HepG2 (cell line): ENCODE results near the gene SLC16A5. TPM values are rescaled to one million over a fixed set of nuclear protein-coding genes. Genes with fewer than 3 reads are reported as not detected.

Experiments
- ATAC-seq: fragments of 200-7000 bp; cut with Tn5 transposase; 3 replicates; pipeline ENCODE4 v1.9.1; 2020; ENCODE audit warnings: mild to moderate bottlenecking, moderate library complexity
- BruUV-seq: library from RNA; stranded (reverse); fragments of 400-500 nt; replicated peaks from 2 replicates; lab custom pipeline; 2021; lab: Mats Ljungman, UMichigan
- CTCF ChIA-PET: fragments of 300-600 bp; formaldehyde crosslinking; extraction: SDS; loops from one replicate; lab custom pipeline; 2021; ENCODE audit warnings: low total read pairs, inconsistent platforms, low intra/inter-chr PET ratio; lab: Yijun Ruan, JAX
- POLR2A ChIA-PET: fragments of 350-600 bp; sonication (Branson Sonifier 250); formaldehyde crosslinking; loops from one replicate; lab custom pipeline; 2020; ENCODE audit warnings: antibody characterized with exemption, inconsistent platforms; lab: Yijun Ruan, JAX
- DNase-seq: peaks from one replicate; pipeline ENCODE4 v3.0.0-alpha.2; 2015; ENCODE audit warnings: low spot score
- FAIRE-seq: peaks from 3 replicates; lab custom pipeline; 2011; peaks lifted over from hg19 to GRCh38; lab: Jason Lieb, UNC
- H2AFZ ChIP-seq: one replicate; pipeline ENCODE4 v1.6.1; 2011; ENCODE audit warnings: low read length, inconsistent platforms
- H3K27ac ChIP-seq: fragments of 300-600 bp; 3 replicates; pipeline ENCODE4 v1.8.0; 2011; ENCODE audit warnings: mixed run types, mild to moderate bottlenecking, mixed read lengths, low read length, inconsistent platforms; ENCODE audit not compliant: insufficient read depth; ENCODE audit errors: extremely low read length
- H3K27me3 ChIP-seq, 2 experiments: fragments of 200-600 bp in 1 of 2; 2 replicates in 1 of 2; 3 replicates in 1 of 2; pipeline versions ENCODE4 v1.6.0 to v1.8.0; 2011; ENCODE audit warnings: low read length in 2 of 2, mild to moderate bottlenecking in 2 of 2, moderate library complexity in 2 of 2, inconsistent platforms in 1 of 2; ENCODE audit not compliant: insufficient read depth in 2 of 2, control insufficient read depth in 1 of 2
- H3K36me3 ChIP-seq, 2 experiments: fragments of 200-600 bp in 1 of 2; replicated peaks in 1 of 2; 2 replicates in 1 of 2; 3 replicates in 1 of 2; pipeline versions ENCODE4 v1.5.1 to v1.8.0; 2011; ENCODE audit warnings: low read length in 2 of 2, inconsistent platforms in 1 of 2; ENCODE audit not compliant: insufficient read depth in 2 of 2, control insufficient read depth in 1 of 2
- H3K4me1 ChIP-seq: 2 replicates; pipeline ENCODE4 v1.5.1; 2012; ENCODE audit warnings: low read length, inconsistent platforms; ENCODE audit not compliant: insufficient read depth
- H3K4me2 ChIP-seq: 2 replicates; pipeline ENCODE4 v1.6.0; 2011; ENCODE audit warnings: low read depth, low read length, inconsistent platforms
- H3K4me3 ChIP-seq, 3 experiments: fragments of 200-600 bp in 1 of 3; sonication (generic), shearing (Covaris generic) in 1 of 3; replicated peaks in 1 of 3; 2 replicates each; pipeline ENCODE4 v1.5.1; 2011 to 2016; ENCODE audit warnings: low read length in 3 of 3, inconsistent platforms in 2 of 3, low read depth in 2 of 3, mild to moderate bottlenecking in 2 of 3, control low read depth in 1 of 3, mixed read lengths in 1 of 3; ENCODE audit not compliant: insufficient read depth in 1 of 3
- H3K79me2 ChIP-seq: one replicate; pipeline ENCODE4 v1.6.1; 2011; ENCODE audit warnings: low read length, inconsistent platforms; ENCODE audit not compliant: insufficient read depth
- H3K9ac ChIP-seq: 2 replicates; pipeline ENCODE4 v1.6.0; 2011; ENCODE audit warnings: mild to moderate bottlenecking, low read depth, low read length, inconsistent platforms; ENCODE audit not compliant: insufficient read depth
- H3K9me3 ChIP-seq: 2 replicates; pipeline ENCODE4 v1.5.1; 2012; ENCODE audit warnings: mild to moderate bottlenecking, low read length
- H4K20me1 ChIP-seq: 2 replicates; pipeline ENCODE4 v1.6.0; 2011; ENCODE audit warnings: inconsistent platforms, mild to moderate bottlenecking, low read length, moderate library complexity; ENCODE audit not compliant: insufficient read depth
- CREBL2 ChIP-seq: sonication (generic); formaldehyde crosslinking; IDR thresholded peaks from 2 replicates; pipeline ENCODE4 v1.8.1; 2023; ENCODE audit warnings: missing genetic modification reagents, mild to moderate bottlenecking, borderline replicate concordance
- GLI4 ChIP-seq: sonication (generic); formaldehyde crosslinking; IDR thresholded peaks from 2 replicates; pipeline ENCODE4 v1.5.1; 2020; ENCODE audit warnings: missing genetic modification reagents, mild to moderate bottlenecking, moderate library complexity, borderline replicate concordance
- HNF1B ChIP-seq: sonication (generic); formaldehyde crosslinking; IDR thresholded peaks from 2 replicates; pipeline ENCODE4 v1.5.1; 2020; ENCODE audit warnings: mild to moderate bottlenecking, moderate library complexity, missing genetic modification reagents
- KLF16 ChIP-seq, 2 experiments: sonication (generic) in 1 of 2; formaldehyde crosslinking in 1 of 2; IDR thresholded peaks; 2 replicates each; pipeline versions ENCODE4 v1.6.1 to v1.8.0; 2016 to 2023; ENCODE audit warnings: missing genetic modification reagents in 2 of 2, missing compliant biosample characterization in 1 of 2
- REL ChIP-seq: sonication (generic); formaldehyde crosslinking; conservative IDR thresholded peaks from 2 replicates; pipeline ENCODE4 v1.8.0; 2022; ENCODE audit warnings: mild to moderate bottlenecking, missing genetic modification reagents, moderate library complexity
- SMYD3 ChIP-seq: sonication (generic); formaldehyde crosslinking; IDR thresholded peaks from 2 replicates; pipeline ENCODE4 v1.8.1; 2023; ENCODE audit warnings: mild to moderate bottlenecking, missing genetic modification reagents
- ZBTB7A ChIP-seq: sonication (generic); formaldehyde crosslinking; IDR thresholded peaks from 2 replicates; pipeline ENCODE4 v1.8.0; 2022; ENCODE audit warnings: mild to moderate bottlenecking, missing genetic modification reagents
- ZNF224 ChIP-seq: sonication (generic); formaldehyde crosslinking; IDR thresholded peaks from 2 replicates; pipeline ENCODE4 v1.5.0; 2020; ENCODE audit warnings: mild to moderate bottlenecking, missing genetic modification reagents
- ZNF275 ChIP-seq: sonication (generic); formaldehyde crosslinking; IDR thresholded peaks from 2 replicates; pipeline ENCODE4 v1.8.0; 2022; ENCODE audit warnings: missing genetic modification reagents, mild to moderate bottlenecking, inconsistent platforms, borderline replicate concordance
- ZNF362 ChIP-seq: sonication (generic); formaldehyde crosslinking; IDR thresholded peaks from 2 replicates; pipeline ENCODE4 v1.4.0; 2020; ENCODE audit warnings: missing genetic modification reagents, mild to moderate bottlenecking, borderline replicate concordance
- ZNF484 ChIP-seq: sonication (generic); formaldehyde crosslinking; IDR thresholded peaks from 2 replicates; pipeline ENCODE4 v1.5.1; 2020; ENCODE audit warnings: mild to moderate bottlenecking, low read depth, missing genetic modification reagents, borderline replicate concordance
- ZNF546 ChIP-seq: sonication (generic); formaldehyde crosslinking; conservative IDR thresholded peaks from 2 replicates; pipeline ENCODE4 v1.8.1; 2023; ENCODE audit warnings: mild to moderate bottlenecking, missing genetic modification reagents
- ZNF605 ChIP-seq: sonication (generic); formaldehyde crosslinking; IDR thresholded peaks from 2 replicates; pipeline ENCODE4 v1.8.0; 2022; ENCODE audit warnings: mild to moderate bottlenecking, missing genetic modification reagents
- ZNF768 ChIP-seq: sonication (generic); formaldehyde crosslinking; IDR thresholded peaks from 2 replicates; pipeline ENCODE4 v1.4.0; 2020; ENCODE audit warnings: missing genetic modification reagents
- WGBS: methylation state at CpG from one replicate; pipeline ENCODE4 v1.1.6; 2017; ENCODE audit warnings: low lambda C conversion rate; 5-methylcytosine and 5-hydroxymethylcytosine counted together
- in situ Hi-C: cut with HindIII; loops from 2 replicates; pipeline ENCODE4 v1.10.0; 2017; ENCODE audit warnings: low pct_unique_long_range_greater_than_20kb; ENCODE audit not compliant: extremely low pct_ligation_motif_present
- intact Hi-C: fragments of 100-400 bp; cut with micrococcal nuclease; formaldehyde crosslinking; loops from one replicate; pipeline ENCODE4 v1.10.0; 2022; ENCODE audit not compliant: unreplicated experiment
- polyA plus RNA-seq, 8 experiments: library from polyadenylated mRNA; depleted of rRNA in 3 of 8; stranded (reverse) in 7 of 8; unstranded in 1 of 8; fragments of >200 nt; fragmentation: Illumina TruSeq in 4 of 8; extraction: Trizol in 4 of 8; gene quantifications; 2 replicates each; pipeline versions ENCODE4 v1.2.1 to v1.2.3, GENCODE V29; 2011 to 2016; ENCODE audit warnings: low read depth in 4 of 8, missing spikeins in 1 of 8, mixed read lengths in 1 of 8; ENCODE audit not compliant: insufficient read depth in 1 of 8
- total RNA-seq, 5 experiments: library from RNA; depleted of rRNA; stranded (reverse); fragments of >200 nt; fragmentation: Illumina TruSeq; extraction: Trizol; gene quantifications; 2 replicates each; pipeline ENCODE4 v1.2.3, GENCODE V29; 2016; ENCODE audit warnings: low read depth in 1 of 5

SLC16A5 gene
- total and polyA plus RNA-seq, 2 of the 13 experiments (the other 11 are each of a cell fraction or from before 2014, with no cell fraction given): 0.69 to 5.6 TPM

- TF ChIP-seq ZBTB7A (CRISPR knock-in tag) (no peak), GLI4 (CRISPR knock-in tag) (no peak), KLF16 (CRISPR knock-in tag; IDR thresholded peaks at IDR 0.05) (no peak), ZNF546 (CRISPR knock-in tag) (no peak), SMYD3 (CRISPR knock-in tag) (no peak), ZNF768 (no peak)
- TF ChIP-seq, all 625 proteins: peak for 0
- Histone ChIP-seq H4K20me1 (no peaks in the 10 kb centered on the region), H3K27ac (no peak overlapping the region), H3K36me3 (no peaks in the 10 kb centered on the region), H3K79me2 (no peaks in the 10 kb centered on the region), H3K4me2 (no peak overlapping the region), H2AFZ (no peak overlapping the region), H3K4me3 (no peak overlapping the region), H3K9me3 (no peaks in the 10 kb centered on the region), H3K27me3 (peaks cover 3 to 10% of the 10 kb centered on the region in 2 experiments; a peak in 4 of 5 replicates), H3K4me1 (peaks cover 34% of the 10 kb centered on the region), H3K9ac (no peak overlapping the region)
- ATAC-seq (no peak), FAIRE-seq (no peak), DNase-seq (no peak)
- 69% methylated on average over 7 of the region's 7 CpGs for WGBS
- intact Hi-C loops: no loop called here
- no TSS peak for BruUV-seq
- in situ Hi-C loops: no loop called here
- CTCF ChIA-PET: no interaction called here
- POLR2A ChIA-PET: no interaction called here
Observed at GRCh38 chr17:75098861-75099260, 11.1 kb downstream of the SLC16A5 start.

- in situ Hi-C loops (no loop called here), intact Hi-C loops (no loop called here)
- H3K9me3 ChIP-seq: no peaks in the 10 kb centered on the region
- H3K79me2 ChIP-seq: no peaks in the 10 kb centered on the region
- ATAC-seq: no peak
- peaks cover 2 to 3% of the 10 kb centered on the region in 2 experiments; a peak in 4 of 5 replicates for H3K27me3 ChIP-seq
- H3K36me3 ChIP-seq: no peaks in the 10 kb centered on the region
- POLR2A ChIA-PET: no interaction called here
- H4K20me1 ChIP-seq: no peaks in the 10 kb centered on the region
- H3K4me1 ChIP-seq: peaks cover 22% of the 10 kb centered on the region
- H3K4me2 ChIP-seq: no peak overlapping the region
- H2AFZ ChIP-seq: no peak overlapping the region
- 88% methylated on average over 31 of the region's 31 CpGs for WGBS
- H3K9ac ChIP-seq: no peak overlapping the region
- CTCF ChIA-PET: no interaction called here
- no peak overlapping the region for H3K27ac ChIP-seq
- DNase-seq: no peak
- no peak for FAIRE-seq
- no TSS peak for BruUV-seq
- no peak overlapping the region for H3K4me3 ChIP-seq
- TF ChIP-seq CREBL2 (no peak), ZNF362 (no peak), REL (CRISPR knock-in tag) (no peak), HNF1B (no peak), ZNF605 (CRISPR knock-in tag) (no peak), ZNF224 (no peak), ZNF484 (CRISPR knock-in tag) (no peak), ZNF275 (no peak)
Observed at GRCh38 chr17:75099881-75100595, 12.3 kb downstream of the SLC16A5 start.
